IPS DF 6.9 (cell line): ENCODE measurements around the gene DNAJB8.
A peak's percentile ranks its signal among the peaks of the same experiment; 100 is the strongest.

ENCODE experiments used
- DNase-seq: peaks from one replicate; pipeline ENCODE4 v3.0.0-alpha.2; 2013; ENCODE audit warnings: low read depth, low spot score
- H3K27ac ChIP-seq: one replicate; pipeline ENCODE4 v1.5.1; 2013; ENCODE audit warnings: low read length, control low read depth
- H3K27me3 ChIP-seq: 2 replicates; pipeline ENCODE4 v1.6.1; 2013; ENCODE audit warnings: mild to moderate bottlenecking, low read length; ENCODE audit not compliant: control insufficient read depth, insufficient read depth
- H3K36me3 ChIP-seq: 2 replicates; pipeline ENCODE4 v1.6.1; 2013; ENCODE audit warnings: low read length; ENCODE audit not compliant: control insufficient read depth, insufficient read depth
- H3K4me1 ChIP-seq: 2 replicates; pipeline ENCODE4 v1.6.1; 2013; ENCODE audit warnings: low read length; ENCODE audit not compliant: control insufficient read depth, insufficient read depth
- H3K4me3 ChIP-seq: 2 replicates; pipeline ENCODE4 v1.5.1; 2013; ENCODE audit warnings: mild to moderate bottlenecking, low read length
- H3K9me3 ChIP-seq: 2 replicates; pipeline ENCODE4 v1.6.1; 2013; ENCODE audit warnings: low read length, inconsistent platforms; ENCODE audit not compliant: control insufficient read depth, insufficient read depth
- WGBS: extraction: QIAGEN DNeasy Blood & Tissue Kit; methylation state at CpG from one replicate; pipeline ENCODE4 v1.1.7; 2013; ENCODE audit warnings: mixed read lengths, missing lambda C conversion rate; ENCODE audit not compliant: insufficient read length, insufficient coverage; 5-methylcytosine and 5-hydroxymethylcytosine counted together

Gene DNAJB8

GRCh38 chr3:128488636-128488990 is 21.9 kb upstream of the DNAJB8 start:
- Histone ChIP-seq H3K4me1 (peaks cover 19% of the 10 kb centered on the region), H3K27ac (no peak overlapping the region), H3K4me3 (peak overlapping the region; percentile 21; the same call in 1 of the 2 replicates), H3K36me3 (no peaks in the 10 kb centered on the region), H3K27me3 (peaks cover 93% of the 10 kb centered on the region), H3K9me3 (no peaks in the 10 kb centered on the region)
- WGBS: no CpG with 5 or more reads among the region's 21 CpGs
- DNase-seq: no peak

- Histone ChIP-seq H3K4me3 (peak overlapping the region; percentile 21; the same call in 1 of the 2 replicates), H3K4me1 (peaks cover 16% of the 10 kb centered on the region), H3K27me3 (peaks cover 92% of the 10 kb centered on the region), H3K9me3 (no peaks in the 10 kb centered on the region), H3K36me3 (no peaks in the 10 kb centered on the region), H3K27ac (no peak overlapping the region)
- no peak for DNase-seq
- no CpG with 5 or more reads among the region's 68 CpGs for WGBS
Measured at GRCh38 chr3:128487813-128488635, 21.3 kb upstream of the DNAJB8 start.

- Histone ChIP-seq H3K4me1 (peaks cover 16% of the 10 kb centered on the region), H3K4me3 (peak overlapping the region; percentile 0; the same call in 1 of the 2 replicates), H3K27ac (no peak overlapping the region), H3K36me3 (no peaks in the 10 kb centered on the region), H3K27me3 (peaks cover 92% of the 10 kb centered on the region), H3K9me3 (no peaks in the 10 kb centered on the region)
- no CpG with 5 or more reads among the region's 18 CpGs for WGBS
- no peak for DNase-seq
Measured at GRCh38 chr3:128487538-128487812, 20.8 kb upstream of the DNAJB8 start.

GRCh38 chr3:128486681-128487537 is 20.2 kb upstream of the DNAJB8 start:
- Histone ChIP-seq H3K27me3 (peaks cover 92% of the 10 kb centered on the region), H3K27ac (no peak overlapping the region)

GRCh38 chr3:128486205-128486628 is 19.5 kb upstream of the DNAJB8 start:
- WGBS: no CpG with 5 or more reads among the region's 14 CpGs
- no peaks in the 10 kb centered on the region for H3K36me3 ChIP-seq

More at GRCh38 chr3:128486681-128487537, 20.2 kb upstream of the DNAJB8 start:
- no CpG with 5 or more reads among the region's 75 CpGs for WGBS
- Histone ChIP-seq H3K36me3 (no peaks in the 10 kb centered on the region), H3K9me3 (no peaks in the 10 kb centered on the region), H3K4me1 (peaks cover 15% of the 10 kb centered on the region), H3K4me3 (peak overlapping the region; percentile 9; the same call in 1 of the 2 replicates)
- no peak for DNase-seq

GRCh38 chr3:128485282-128486204 is 18.9 kb upstream of the DNAJB8 start:
- WGBS: no CpG with 5 or more reads among the region's 29 CpGs
- Histone ChIP-seq H3K9me3 (no peaks in the 10 kb centered on the region), H3K27ac (no peak overlapping the region), H3K36me3 (no peaks in the 10 kb centered on the region), H3K4me3 (no peak overlapping the region), H3K27me3 (peaks cover 92% of the 10 kb centered on the region), H3K4me1 (peaks cover 19% of the 10 kb centered on the region)
- DNase-seq: no peak

More at GRCh38 chr3:128486205-128486628, 19.5 kb upstream of the DNAJB8 start:
- peaks cover 92% of the 10 kb centered on the region for H3K27me3 ChIP-seq
- DNase-seq: no peak
- no peak overlapping the region for H3K4me3 ChIP-seq
- peaks cover 16% of the 10 kb centered on the region for H3K4me1 ChIP-seq
- no peaks in the 10 kb centered on the region for H3K9me3 ChIP-seq
- H3K27ac ChIP-seq: no peak overlapping the region

- WGBS: no CpG with 5 or more reads among the region's 16 CpGs
- Histone ChIP-seq H3K27ac (no peak overlapping the region), H3K4me3 (no peak overlapping the region), H3K4me1 (peaks cover 17% of the 10 kb centered on the region), H3K9me3 (no peaks in the 10 kb centered on the region), H3K36me3 (no peaks in the 10 kb centered on the region), H3K27me3 (peaks cover 92% of the 10 kb centered on the region)
- DNase-seq: no peak
Measured at GRCh38 chr3:128484404-128485281, 18.0 kb upstream of the DNAJB8 start.

- DNase-seq: no peak
- no CpG with 5 or more reads among the region's 26 CpGs for WGBS
- peaks cover 92% of the 10 kb centered on the region for H3K27me3 ChIP-seq
- H3K4me1 ChIP-seq: peaks cover 17% of the 10 kb centered on the region
- no peaks in the 10 kb centered on the region for H3K9me3 ChIP-seq
- no peak overlapping the region for H3K27ac ChIP-seq
- no peaks in the 10 kb centered on the region for H3K36me3 ChIP-seq
- no peak overlapping the region for H3K4me3 ChIP-seq
Measured at GRCh38 chr3:128483657-128484403, 17.1 kb upstream of the DNAJB8 start.
